K562 treated with DMSO at 1 percent for 48 hours (cell line): Measurements from ENCODE around the gene MRNIP. TPM values are rescaled to one million over a fixed set of nuclear protein-coding genes. Genes with fewer than 3 reads are reported as not detected.

Experiments
- total RNA-seq: library from RNA; unstranded; fragments of 300-600 nt; gene quantifications from 2 replicates; pipeline ENCODE4 v1.2.3, GENCODE V29; 2022; ENCODE audit warnings: low replicate concordance; ENCODE audit errors: extremely low read depth

The MRNIP gene, protein sequence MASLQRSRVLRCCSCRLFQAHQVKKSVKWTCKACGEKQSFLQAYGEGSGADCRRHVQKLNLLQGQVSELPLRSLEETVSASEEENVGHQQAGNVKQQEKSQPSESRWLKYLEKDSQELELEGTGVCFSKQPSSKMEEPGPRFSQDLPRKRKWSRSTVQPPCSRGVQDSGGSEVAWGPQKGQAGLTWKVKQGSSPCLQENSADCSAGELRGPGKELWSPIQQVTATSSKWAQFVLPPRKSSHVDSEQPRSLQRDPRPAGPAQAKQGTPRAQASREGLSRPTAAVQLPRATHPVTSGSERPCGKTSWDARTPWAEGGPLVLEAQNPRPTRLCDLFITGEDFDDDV
- not detected in 2 replicates for total RNA-seq

DNA sequence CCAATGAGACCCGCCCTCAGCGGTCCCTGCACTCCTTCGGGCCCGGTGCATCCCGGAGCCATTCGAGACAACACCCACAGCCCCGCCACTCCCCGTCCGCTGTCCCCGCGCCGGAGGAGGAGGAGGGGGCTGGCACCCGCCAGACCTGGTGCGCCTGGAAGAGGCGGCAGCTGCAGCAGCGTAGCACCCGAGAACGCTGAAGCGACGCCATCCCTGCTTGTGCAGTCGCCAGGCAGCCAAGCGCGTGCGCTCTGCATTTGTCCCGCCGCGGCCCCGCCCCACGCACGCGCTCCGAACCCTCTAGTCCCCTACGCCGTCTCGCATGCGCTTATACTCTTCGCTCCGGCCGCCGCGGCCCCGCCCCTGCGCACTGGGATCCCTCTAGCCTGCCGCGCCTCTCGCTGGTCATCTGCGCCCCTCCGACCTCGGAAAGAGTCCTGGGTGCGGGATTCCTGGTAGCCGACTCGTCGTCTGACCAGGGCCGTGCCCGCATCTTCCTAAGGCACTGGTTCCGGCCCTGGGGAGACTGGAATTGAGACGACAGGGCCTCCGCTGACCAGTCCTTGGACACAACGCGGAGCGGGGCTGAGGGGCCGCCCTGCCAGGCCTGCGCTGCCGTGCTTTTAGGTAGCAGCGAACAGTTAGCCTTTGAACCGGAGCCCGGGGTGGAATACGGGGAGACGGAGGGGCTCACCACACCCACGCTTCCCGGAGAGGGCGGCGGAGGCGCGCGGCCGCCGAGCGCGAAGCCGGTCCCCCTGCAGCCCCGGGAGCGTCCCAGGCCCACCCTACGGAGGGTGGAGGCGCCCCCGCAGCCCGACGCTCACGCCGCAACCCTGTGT, at the start of gene MRNIP:
Gene MRNIP (minus strand): TSS at position 232 of the 842 bp plus-strand sequence. CDS start 21 bp downstream, at position 211.

DNA sequence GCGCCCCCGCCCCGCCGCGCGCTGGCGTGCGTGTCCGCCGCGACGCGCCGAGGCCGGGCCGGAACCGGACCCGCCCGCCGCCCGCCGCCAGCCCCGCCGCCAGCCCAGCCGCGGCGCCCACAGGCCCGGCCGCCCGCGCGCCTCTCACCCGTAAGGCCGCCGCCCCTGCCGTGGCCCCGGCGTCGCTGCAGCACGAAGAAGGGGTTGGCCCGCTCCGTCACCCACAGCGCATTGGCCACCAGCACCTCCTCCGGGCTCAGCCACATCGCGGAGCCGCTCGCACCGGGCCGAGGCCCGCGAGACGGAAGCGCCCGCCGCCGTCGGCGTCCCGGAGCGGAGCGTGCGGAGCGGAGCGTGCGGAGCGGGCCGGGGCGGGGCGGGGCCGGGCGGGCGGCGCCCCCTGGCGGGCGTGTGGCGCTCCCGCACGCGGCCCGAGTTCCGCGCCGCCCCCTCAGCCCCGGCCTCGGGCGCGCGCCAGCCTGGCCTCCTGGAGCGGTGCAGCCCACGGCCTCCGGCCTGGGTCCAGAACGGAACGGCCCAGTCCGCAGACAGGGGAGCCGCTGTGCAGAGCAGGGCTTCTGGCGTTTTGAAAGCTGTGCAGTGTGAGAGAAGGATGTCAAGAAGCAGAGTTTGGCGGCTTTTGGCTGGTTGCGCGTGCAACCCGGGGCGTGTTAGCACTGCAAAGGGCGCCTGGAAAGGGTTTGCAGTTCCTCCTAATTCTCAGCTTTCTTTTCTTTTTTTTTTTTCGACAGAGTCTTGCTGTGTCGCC, 49.1 kb upstream of the MRNIP start, which contains the start of gene TBC1D9B:
Gene TBC1D9B (minus strand): TSS at position 342 of the 769 bp plus-strand sequence. CDS start 76 bp downstream, at position 266.

DNA sequence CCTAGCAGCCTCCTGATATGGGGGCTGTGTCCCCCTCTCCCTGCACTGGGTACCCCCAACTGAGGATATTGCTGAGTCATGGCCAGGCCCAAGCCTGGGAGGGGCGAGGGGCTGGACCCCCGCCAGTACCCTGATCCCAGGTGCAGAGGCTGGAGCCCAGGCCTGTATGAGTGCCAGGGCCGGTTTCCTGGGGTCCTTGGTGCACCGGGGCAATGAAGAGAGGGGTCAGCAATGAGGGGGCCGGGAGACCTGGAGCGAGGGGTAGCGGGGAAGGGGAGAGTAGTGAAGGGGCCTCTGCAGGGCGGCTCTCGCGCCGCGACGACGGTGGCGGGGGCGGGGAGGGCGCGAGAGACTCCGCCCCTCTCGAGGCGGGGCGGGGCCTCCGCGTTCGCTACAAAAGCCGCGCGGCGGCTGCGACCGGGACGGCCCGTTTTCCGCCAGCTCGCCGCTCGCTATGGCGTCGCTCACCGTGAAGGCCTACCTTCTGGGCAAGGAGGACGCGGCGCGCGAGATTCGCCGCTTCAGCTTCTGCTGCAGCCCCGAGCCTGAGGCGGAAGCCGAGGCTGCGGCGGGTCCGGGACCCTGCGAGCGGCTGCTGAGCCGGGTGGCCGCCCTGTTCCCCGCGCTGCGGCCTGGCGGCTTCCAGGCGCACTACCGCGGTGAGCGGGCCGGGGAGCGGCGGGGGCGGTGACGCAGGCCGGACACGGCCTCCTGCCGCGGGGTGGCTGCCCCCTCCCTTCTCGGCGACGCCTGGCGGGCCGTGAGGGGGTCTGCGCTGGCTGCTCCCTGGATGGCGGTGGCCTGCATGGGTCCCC, 37.9 kb downstream of the MRNIP start, which contains the start of gene SQSTM1:
Gene SQSTM1 (plus strand): TSS at position 423 of the 815 bp plus-strand sequence. CDS start 32 bp downstream, at position 455.

DNA sequence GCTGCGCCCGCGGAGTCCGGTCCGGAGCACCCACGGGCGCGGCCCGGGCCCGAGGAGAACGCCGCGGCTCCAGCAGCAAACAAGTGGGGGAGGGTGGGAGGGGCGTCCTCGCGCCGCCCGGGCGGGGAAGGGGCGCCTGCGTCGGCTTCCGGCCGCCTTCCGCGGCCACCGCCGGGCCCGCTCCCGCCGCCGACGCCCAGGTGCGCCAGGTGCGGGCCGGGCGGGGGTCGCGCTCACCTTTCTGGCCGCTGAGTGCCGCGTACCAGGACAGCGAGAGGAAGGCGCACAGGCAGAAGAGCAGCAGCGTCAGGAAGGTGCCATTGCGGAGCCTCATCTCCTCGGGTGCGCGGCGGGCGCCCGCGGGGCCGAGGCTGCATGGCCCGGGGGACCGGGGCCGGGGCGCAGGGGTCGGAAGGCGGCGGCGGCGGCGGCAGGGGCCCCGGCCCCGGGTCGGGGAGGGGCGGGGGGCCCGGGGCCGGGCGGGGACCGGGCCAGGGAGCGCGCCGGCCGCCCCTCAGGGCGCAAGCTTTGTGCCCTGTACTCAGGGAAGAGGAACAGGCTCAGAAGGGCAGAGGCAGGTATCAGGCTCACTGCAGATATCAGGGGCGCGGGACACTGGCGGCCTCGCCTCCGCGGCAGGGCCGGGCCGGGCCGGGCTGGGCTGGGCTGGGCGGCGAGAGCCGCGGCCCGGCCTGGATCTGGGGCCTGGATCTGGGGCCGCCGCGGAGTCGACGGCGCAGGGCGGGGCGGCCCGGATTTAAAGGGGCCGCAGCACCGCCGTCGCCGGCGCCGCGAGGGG, 52.2 kb downstream of the MRNIP start, which contains the start of gene MGAT4B:
Gene MGAT4B (minus strand): TSS at position 617 of the 799 bp plus-strand sequence. CDS start 283 bp downstream, at position 334.

DNA sequence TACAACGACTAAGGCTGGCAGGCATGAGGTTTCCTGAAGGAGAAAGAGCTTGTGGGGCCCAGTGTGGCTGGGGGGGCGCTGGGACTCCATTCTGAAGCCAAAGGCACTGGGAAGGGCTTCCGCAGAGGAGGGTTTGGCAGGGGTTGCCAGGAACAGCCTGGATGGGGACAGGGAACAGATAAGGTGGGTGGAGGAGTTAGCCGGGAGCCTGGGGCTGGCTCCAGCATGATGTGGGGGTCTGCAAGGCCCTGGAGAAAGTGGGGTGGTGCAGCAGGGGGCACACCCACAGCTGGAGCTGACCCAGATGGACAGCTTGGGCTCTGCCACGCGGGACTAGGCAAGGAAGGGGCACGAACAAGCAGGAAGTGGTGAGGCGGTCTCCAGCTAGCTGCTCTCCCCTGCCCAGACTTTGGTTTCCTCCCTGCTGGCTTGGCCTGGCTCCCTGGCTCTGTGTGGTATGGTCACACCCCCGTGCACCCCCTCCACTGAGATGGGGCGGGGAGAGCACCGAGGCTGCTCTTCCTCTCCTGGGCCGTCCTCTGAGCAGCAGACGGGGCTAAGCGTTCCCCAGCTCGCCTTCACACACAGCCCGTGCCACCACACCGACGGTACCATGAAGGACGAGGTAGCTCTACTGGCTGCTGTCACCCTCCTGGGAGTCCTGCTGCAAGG, 65.0 kb downstream of the MRNIP start, which contains the start of gene LTC4S:
Gene LTC4S (plus strand): TSS at position 519 of the 672 bp plus-strand sequence. CDS start 95 bp downstream, at position 614.

Other genes with a start within 250 kb of the MRNIP start
- not detected in 2 replicates for gene HNRNPH1, start 235.1 kb downstream of the MRNIP start, total RNA-seq
- gene CBY3, start 177.8 kb downstream of the MRNIP start, total RNA-seq: not detected in 2 replicates
- 673 TPM in 1 of 2 replicates, not detected in the other for gene CANX, start 159.8 kb downstream of the MRNIP start, total RNA-seq
- gene MAML1, start 126.0 kb downstream of the MRNIP start, total RNA-seq: not detected in 2 replicates
- gene LTC4S, start 64.8 kb downstream of the MRNIP start, total RNA-seq: not detected in 2 replicates
- not detected in 2 replicates for gene MGAT4B, start 52.0 kb downstream of the MRNIP start, total RNA-seq
- 1,536 TPM in 1 of 2 replicates, not detected in the other for gene SQSTM1, start 37.9 kb downstream of the MRNIP start, total RNA-seq
- not detected in 2 replicates for gene TBC1D9B, start 49.1 kb upstream of the MRNIP start, total RNA-seq
- not detected in 2 replicates for gene RNF130, start 212.9 kb upstream of the MRNIP start, total RNA-seq